Activated CD4-positive, alpha-beta memory T cell treated with anti-CD3 and anti-CD28 coated beads for 36 hours (primary cell): Measurements from ENCODE around the gene RTN4RL2. TPM values are rescaled to one million over a fixed set of nuclear protein-coding genes. Genes with fewer than 3 reads are reported as not detected.

Experiments
- CTCF ChIA-PET: fragments of 350-600 bp; sonication (Branson Sonifier 250); formaldehyde crosslinking; loops from one replicate; lab custom pipeline; 2021; ENCODE audit warnings: antibody characterized with exemption, inconsistent platforms; lab: Charles Lee
- POLR2A ChIA-PET: fragments of 350-600 bp; sonication (Branson Sonifier 250); formaldehyde crosslinking; loops from one replicate; lab custom pipeline; 2021; ENCODE audit warnings: antibody characterized with exemption; lab: Charles Lee
- DNase-seq: peaks from one replicate; pipeline ENCODE4 v3.0.0-alpha.2; 2020
- H3K27ac Mint-ChIP-seq: one replicate; pipeline ENCODE4 v1.8.0; 2021; ENCODE audit warnings: mixed read lengths
- H3K27me3 Mint-ChIP-seq: one replicate; pipeline ENCODE4 v1.8.0; 2021; ENCODE audit warnings: mixed read lengths
- H3K36me3 Mint-ChIP-seq: one replicate; pipeline ENCODE4 v1.8.0; 2021; ENCODE audit warnings: mixed read lengths
- H3K4me1 Mint-ChIP-seq: one replicate; pipeline ENCODE4 v1.8.0; 2021; ENCODE audit warnings: low read depth, mixed read lengths
- H3K4me3 Mint-ChIP-seq: one replicate; pipeline ENCODE4 v1.8.0; 2021; ENCODE audit warnings: mild to moderate bottlenecking, mixed read lengths
- H3K9me3 Mint-ChIP-seq: one replicate; pipeline ENCODE4 v1.8.0; 2021; ENCODE audit warnings: mixed read lengths
- intact Hi-C: fragments of 100-400 bp; cut with micrococcal nuclease; formaldehyde crosslinking; loops from one replicate; pipeline ENCODE4 v1.15.1; 2023
- total RNA-seq, 2 experiments: library from RNA; stranded (reverse); gene quantifications; one replicate each; pipeline ENCODE4 v1.2.3, GENCODE V29; 2021

RTN4RL2 gene
- total RNA-seq, 2 experiments from 2014 or later = 0.36 to 0.51 TPM

DNA sequence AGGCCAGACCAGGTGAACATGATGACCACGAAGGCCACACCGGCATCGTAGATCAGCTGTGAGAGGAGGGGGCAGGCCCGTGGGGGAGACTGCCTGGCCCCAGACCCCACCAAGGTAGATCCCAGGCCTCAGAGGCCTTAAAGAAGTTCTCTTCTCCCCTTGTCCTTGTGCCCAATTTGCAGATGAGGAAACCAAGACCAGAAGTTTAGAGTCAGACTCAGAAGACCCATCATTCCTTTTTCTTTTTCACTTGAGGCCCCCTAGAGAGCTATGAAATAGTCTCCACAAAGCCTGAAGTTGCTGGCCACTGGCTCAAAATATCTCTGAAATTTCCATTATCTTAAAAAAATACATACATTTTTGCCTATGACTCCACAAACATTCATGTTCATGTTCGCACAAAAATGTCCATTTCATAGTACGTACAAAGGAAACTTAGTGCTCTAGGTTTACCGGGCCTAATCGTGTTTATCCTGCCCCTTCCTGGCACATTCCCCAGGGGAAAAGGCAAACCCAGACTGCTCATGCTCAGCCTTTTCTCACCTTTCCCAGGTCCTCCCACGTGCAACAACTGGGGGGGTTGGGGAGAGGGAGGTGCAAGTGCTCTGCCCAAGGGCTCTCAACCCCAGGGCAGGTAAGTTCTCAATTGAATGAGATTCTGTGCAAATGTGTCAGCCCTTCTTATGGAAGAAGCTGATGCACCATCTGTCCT, 35.9 kb downstream of the RTN4RL2 start:
- ChIA-PET CTCF (interaction anchor here (3.8 to 20.4 kb wide), 2 partner anchors 26 to 38 kb away, joined by 65 to 562 read pairs; partner anchors contain the start of genes RTN4RL2, SLC43A1 and TIMM10), POLR2A (no interaction called here)
- no peak for DNase-seq
- H3K4me3 Mint-ChIP-seq = no peak overlapping the region
- H3K9me3 Mint-ChIP-seq = no peaks in the 10 kb centered on the region
- H3K27me3 Mint-ChIP-seq = no peaks in the 10 kb centered on the region
- intact Hi-C loops = no loop called here
- peaks cover 9% of the 10 kb centered on the region for H3K4me1 Mint-ChIP-seq
- H3K27ac Mint-ChIP-seq = no peak overlapping the region
- H3K36me3 Mint-ChIP-seq = peaks cover 33% of the 10 kb centered on the region

DNA sequence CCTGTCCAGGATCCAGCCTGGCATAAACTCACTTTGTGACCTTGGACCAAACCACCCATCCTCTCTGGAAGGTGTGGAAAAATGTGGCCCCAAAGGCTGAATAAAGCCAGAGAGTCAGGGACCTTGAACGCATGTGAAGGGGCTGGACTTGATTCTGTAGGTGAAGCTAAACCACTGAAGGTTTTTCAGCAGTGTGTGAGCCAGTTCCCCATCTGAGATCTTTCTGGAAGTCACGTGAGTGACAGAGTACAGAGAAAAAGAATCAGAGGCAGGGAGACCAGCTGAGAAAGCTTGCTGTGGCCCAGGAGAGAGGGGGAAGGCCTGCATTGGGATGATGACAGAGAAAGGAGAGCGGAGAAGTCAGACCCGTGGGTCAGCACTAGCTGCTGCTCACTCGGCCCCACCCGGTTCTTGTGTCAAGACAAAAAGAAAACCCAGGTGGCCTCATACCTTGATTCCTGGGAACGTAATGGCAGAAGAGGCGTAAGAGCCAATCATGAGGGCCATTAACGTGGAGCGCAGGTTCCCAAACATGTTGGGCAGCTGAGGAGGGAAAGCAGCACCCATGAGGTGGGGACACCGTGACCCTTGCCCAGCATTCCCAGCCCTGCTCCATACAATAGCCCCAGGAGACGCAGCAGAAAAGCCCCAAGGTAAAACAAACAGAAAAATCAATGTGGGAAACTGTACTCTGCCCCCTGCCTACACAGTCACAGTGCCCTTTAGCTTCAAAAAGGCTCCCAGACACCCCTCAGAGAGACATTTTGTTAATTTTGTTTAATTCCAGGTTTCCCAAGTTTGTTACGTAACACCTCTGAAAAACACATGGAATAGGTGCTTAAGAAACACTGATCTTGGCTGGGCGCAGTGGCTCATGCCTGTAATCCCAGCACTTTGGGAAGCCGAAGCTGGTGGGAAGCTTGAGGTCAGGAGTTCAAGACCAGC, 37.2 kb downstream of the RTN4RL2 start:
- POLR2A ChIA-PET = no interaction called here
- intact Hi-C loops = no loop called here
- no peaks in the 10 kb centered on the region for H3K9me3 Mint-ChIP-seq

DNA sequence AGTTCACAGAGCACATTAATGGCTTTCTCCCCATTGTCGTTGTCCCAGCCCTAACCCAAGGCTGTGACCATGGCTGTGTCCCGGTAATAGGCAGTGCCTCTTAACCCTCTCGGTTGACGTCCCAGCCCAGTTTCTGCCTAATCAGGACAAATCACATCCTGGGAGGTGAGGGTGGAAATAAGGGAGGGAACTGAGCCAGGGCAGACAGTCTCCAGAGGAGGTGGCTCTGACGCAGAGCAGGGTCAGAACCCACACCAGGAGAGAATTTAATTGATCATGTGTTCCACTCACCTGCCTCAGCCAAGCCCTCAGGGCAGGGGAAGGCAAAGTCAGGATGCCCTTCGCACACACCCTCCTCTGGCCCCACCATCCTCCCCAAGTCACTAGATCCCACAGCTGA, 38.2 kb downstream of the RTN4RL2 start:
- Mint-ChIP-seq H3K9me3 (no peaks in the 10 kb centered on the region), H3K27ac (no peak overlapping the region), H3K36me3 (peaks cover 26% of the 10 kb centered on the region), H3K4me3 (no peak overlapping the region), H3K4me1 (peaks cover 7% of the 10 kb centered on the region), H3K27me3 (no peaks in the 10 kb centered on the region)
- intact Hi-C loops = no loop called here
- DNase-seq = no peak
- ChIA-PET POLR2A (no interaction called here), CTCF (interaction anchor here (20.4 kb wide), 1 partner anchor 24 kb away, joined by 562 read pairs; the partner anchor contains the start of genes SLC43A1 and TIMM10)

More for the DNA sequence above, 37.2 kb downstream of the RTN4RL2 start:
- Mint-ChIP-seq H3K27ac (no peak overlapping the region), H3K36me3 (peaks cover 27% of the 10 kb centered on the region), H3K4me3 (no peak overlapping the region), H3K27me3 (no peaks in the 10 kb centered on the region), H3K4me1 (peaks cover 9% of the 10 kb centered on the region)
- CTCF ChIA-PET = interaction anchor here (0.6 to 20.4 kb wide), 3 partner anchors 25 to 156 kb away, joined by 3 to 562 read pairs (median 3); partner anchors contain the start of genes SLC43A1 and TIMM10
- DNase-seq = no peak

DNA sequence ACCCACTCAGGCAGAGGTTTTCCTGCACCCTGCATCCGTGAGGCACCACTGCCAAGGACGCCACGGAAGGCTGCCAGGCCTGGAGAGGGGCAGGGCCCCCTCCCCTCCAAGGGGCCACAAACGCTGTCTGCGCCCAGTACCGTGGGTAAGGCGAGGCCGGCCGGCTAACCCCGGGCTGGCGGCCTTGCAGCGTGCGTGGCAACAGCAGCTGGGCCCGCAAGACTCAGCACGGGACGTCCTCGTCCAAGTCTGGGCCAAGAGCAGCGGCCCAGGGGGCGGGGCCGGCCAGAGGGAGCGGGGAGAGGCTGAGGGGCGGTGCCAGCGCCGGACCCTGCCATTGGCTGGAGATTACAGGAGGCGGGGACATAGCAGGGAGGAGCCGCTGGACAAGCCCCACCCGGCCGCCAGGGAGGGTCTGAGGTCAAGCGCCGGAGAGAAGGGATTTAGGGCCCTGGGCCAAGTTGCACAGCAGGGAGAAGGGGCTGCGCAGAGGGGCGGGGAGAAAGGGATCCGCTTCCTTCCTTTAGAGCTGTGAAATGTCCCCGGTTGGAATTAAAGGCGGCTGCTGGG, 39.2 kb downstream of the RTN4RL2 start:
- Mint-ChIP-seq H3K4me3 (no peak overlapping the region), H3K27me3 (no peaks in the 10 kb centered on the region), H3K4me1 (no peaks in the 10 kb centered on the region), H3K27ac (no peak overlapping the region), H3K9me3 (no peaks in the 10 kb centered on the region), H3K36me3 (peaks cover 20% of the 10 kb centered on the region)
- intact Hi-C loops = no loop called here
- peak; percentile 47 for DNase-seq
- ChIA-PET CTCF (interaction anchor here (20.4 kb wide), 1 partner anchor 23 kb away, joined by 562 read pairs; the partner anchor contains the start of genes SLC43A1 and TIMM10), POLR2A (interaction anchor here (0.7 kb wide), 1 partner anchor 12 kb away, joined by 4 read pairs; no protein-coding TSS in a partner anchor)

DNA sequence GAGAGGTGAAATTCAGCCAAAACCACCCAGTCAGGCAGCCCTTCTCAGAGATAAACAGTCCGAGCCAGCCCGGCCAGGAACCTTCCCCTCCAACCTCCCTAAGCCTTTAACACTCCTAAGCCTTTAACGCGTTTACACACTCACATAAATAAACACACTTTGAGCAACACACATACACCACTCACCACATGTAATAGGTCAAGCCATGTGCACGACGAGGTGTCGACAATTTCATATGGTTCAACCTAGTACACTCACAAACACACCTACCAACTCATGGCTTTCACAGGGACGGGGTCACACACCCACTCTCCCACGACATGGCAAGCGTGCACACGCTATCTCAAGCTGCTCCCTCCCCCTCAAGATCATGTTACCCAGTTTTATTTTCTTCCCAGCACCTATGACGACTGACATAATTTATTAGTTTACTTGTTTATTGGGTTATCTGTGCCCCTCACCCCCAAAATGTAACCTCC, 39.7 kb downstream of the RTN4RL2 start:
- no peaks in the 10 kb centered on the region for H3K9me3 Mint-ChIP-seq
- H3K4me3 Mint-ChIP-seq = no peak overlapping the region
- no peak overlapping the region for H3K27ac Mint-ChIP-seq
- CTCF ChIA-PET = interaction anchor here (20.4 kb wide), 1 partner anchor 22 kb away, joined by 562 read pairs; the partner anchor contains the start of genes SLC43A1 and TIMM10
- H3K27me3 Mint-ChIP-seq = no peaks in the 10 kb centered on the region
- H3K4me1 Mint-ChIP-seq = no peaks in the 10 kb centered on the region
- intact Hi-C loops = no loop called here
- H3K36me3 Mint-ChIP-seq = peaks cover 19% of the 10 kb centered on the region
- no peak for DNase-seq
- POLR2A ChIA-PET = interaction anchor here (0.7 kb wide), 1 partner anchor 12 kb away, joined by 4 read pairs; no protein-coding TSS in a partner anchor

DNA sequence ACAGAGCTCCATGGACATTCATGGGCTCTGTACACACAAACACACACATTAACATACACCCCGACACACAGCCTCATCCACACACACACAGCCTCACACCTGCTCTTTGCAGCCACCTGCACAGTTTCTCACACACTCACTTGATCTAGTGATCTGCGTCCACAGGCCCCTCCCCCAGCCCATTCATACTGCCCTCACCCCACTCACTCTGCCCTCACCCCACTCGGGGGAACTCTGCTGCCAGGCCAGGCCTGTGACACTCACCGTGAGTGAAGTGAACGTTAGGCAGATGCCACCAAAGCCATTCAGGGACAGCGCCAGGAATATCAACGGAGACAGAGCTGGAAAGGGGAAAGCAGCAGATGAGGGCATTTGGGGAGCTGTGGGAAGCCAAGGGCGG, 40.2 kb downstream of the RTN4RL2 start:
- no peak overlapping the region for H3K4me3 Mint-ChIP-seq
- POLR2A ChIA-PET = interaction anchor here (0.7 kb wide), 1 partner anchor 11 kb away, joined by 4 read pairs; no protein-coding TSS in a partner anchor
- no peak overlapping the region for H3K27ac Mint-ChIP-seq
- intact Hi-C loops = no loop called here
- CTCF ChIA-PET = interaction anchor here (20.4 kb wide), 1 partner anchor 22 kb away, joined by 562 read pairs; the partner anchor contains the start of genes SLC43A1 and TIMM10
- no peak for DNase-seq
- H3K9me3 Mint-ChIP-seq = no peaks in the 10 kb centered on the region
- H3K36me3 Mint-ChIP-seq = peaks cover 19% of the 10 kb centered on the region
- no peaks in the 10 kb centered on the region for H3K4me1 Mint-ChIP-seq
- H3K27me3 Mint-ChIP-seq = no peaks in the 10 kb centered on the region

DNA sequence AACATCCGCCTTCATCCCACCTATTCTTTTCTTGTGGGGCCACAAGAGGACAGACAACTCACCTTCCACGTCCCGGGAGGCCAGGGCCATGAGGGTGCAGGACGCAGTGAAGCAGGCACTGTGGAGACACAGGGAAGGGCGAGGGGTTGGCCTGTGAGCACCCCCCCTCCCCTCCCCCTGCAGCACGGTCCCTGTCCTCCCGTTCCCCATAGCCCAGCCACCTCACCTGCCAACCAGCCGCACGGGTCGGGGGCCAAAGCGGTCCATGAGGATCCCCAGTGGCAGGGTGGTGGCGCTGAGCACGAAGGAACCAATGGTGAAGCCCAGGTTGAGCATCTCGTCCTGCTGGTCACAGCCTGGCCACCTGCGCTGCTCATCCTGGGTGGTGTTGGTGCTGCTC, 40.6 kb downstream of the RTN4RL2 start:
- CTCF ChIA-PET = interaction anchor here (2.2 to 20.4 kb wide), 4 partner anchors 7 to 44 kb away, joined by 8 to 562 read pairs (median 36); partner anchors contain the start of genes SLC43A1 and TIMM10
- H3K27ac Mint-ChIP-seq = no peak overlapping the region
- H3K36me3 Mint-ChIP-seq = peaks cover 18% of the 10 kb centered on the region
- no peak overlapping the region for H3K4me3 Mint-ChIP-seq
- no peaks in the 10 kb centered on the region for H3K4me1 Mint-ChIP-seq
- H3K27me3 Mint-ChIP-seq = no peaks in the 10 kb centered on the region
- no peak for DNase-seq
- intact Hi-C loops = no loop called here
- no peaks in the 10 kb centered on the region for H3K9me3 Mint-ChIP-seq
- POLR2A ChIA-PET = no interaction called here

DNA sequence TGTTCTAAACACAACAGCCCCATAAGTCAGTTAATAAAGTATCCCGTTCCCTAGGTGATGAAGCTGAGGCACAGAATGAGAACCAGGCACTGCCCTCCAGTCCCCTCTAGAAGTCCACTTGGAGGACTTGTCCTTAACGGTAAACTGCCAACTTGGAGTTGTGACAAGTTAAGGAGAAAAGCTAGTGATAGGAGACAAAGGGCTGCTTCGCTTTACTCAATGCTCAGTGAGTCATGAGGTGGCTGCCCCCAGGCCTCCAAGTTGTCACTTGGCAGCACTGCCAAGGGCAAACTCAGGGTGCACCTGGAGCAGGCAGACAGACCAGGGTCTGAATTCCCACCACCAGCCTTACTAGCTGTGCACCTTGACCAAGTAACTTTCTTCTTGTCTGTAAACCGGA, 41.6 kb downstream of the RTN4RL2 start:
- no peaks in the 10 kb centered on the region for H3K27me3 Mint-ChIP-seq
- DNase-seq = no peak
- H3K9me3 Mint-ChIP-seq = no peaks in the 10 kb centered on the region
- no peak overlapping the region for H3K27ac Mint-ChIP-seq
- no peaks in the 10 kb centered on the region for H3K4me1 Mint-ChIP-seq
- peaks cover 16% of the 10 kb centered on the region for H3K36me3 Mint-ChIP-seq
- intact Hi-C loops = no loop called here
- ChIA-PET POLR2A (interaction anchor here (1.2 kb wide), 1 partner anchor 9 kb away, joined by 3 read pairs; no protein-coding TSS in a partner anchor), CTCF (interaction anchor here (1.0 to 20.4 kb wide), 6 partner anchors 8 to 140 kb away, joined by 3 to 562 read pairs (median 8); partner anchors contain the start of genes SLC43A1 and TIMM10)
- H3K4me3 Mint-ChIP-seq = no peak overlapping the region

DNA sequence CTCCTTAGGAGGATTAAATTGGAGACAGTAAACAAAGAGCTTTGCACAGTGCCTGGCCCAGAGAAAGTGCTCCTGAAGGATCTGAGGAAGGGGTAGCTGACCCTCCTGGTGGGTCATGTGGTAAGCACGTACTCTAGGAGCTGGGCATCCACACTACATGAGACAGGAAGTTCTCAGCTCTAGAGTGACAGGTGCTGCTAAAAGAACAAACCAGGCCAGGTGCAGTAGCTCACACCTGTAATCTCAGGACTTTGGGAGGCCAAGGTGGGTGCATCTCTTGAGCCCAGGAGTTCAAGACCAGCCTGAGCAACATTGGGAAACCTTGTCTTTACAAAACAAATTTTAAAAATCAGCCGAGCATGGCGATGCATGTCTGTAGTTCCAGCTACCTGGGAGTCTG, 42.0 kb downstream of the RTN4RL2 start:
- Mint-ChIP-seq H3K4me3 (no peak overlapping the region), H3K27me3 (no peaks in the 10 kb centered on the region), H3K9me3 (no peaks in the 10 kb centered on the region), H3K27ac (no peak overlapping the region), H3K36me3 (peaks cover 15% of the 10 kb centered on the region), H3K4me1 (no peaks in the 10 kb centered on the region)
- ChIA-PET CTCF (interaction anchor here (1.0 to 20.4 kb wide), 6 partner anchors 8 to 139 kb away, joined by 3 to 562 read pairs (median 8); partner anchors contain the start of genes SLC43A1 and TIMM10), POLR2A (interaction anchor here (1.2 kb wide), 1 partner anchor 9 kb away, joined by 3 read pairs; no protein-coding TSS in a partner anchor)
- DNase-seq = no peak
- intact Hi-C loops = no loop called here

DNA sequence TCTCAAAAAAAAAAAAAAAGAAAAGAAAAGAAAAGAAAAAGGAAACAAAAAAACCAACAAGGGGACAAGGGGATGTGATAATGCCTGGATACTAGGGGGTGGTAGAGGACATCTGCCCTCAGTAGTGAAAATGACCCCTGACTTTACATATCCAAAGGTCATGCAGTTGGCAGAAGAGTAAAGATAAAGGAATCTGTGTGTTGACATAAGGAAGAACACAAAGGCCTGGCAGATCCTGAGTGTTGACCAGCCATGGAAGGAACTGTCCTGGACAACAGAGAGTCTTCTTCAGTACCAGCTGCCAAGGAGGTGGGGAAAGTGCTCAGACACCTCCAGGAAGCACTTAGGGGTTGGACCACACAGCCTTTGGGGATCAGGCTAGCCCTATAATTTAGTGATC, 42.5 kb downstream of the RTN4RL2 start:
- intact Hi-C loops = no loop called here
- ChIA-PET CTCF (interaction anchor here (1.0 to 20.4 kb wide), 6 partner anchors 9 to 139 kb away, joined by 3 to 562 read pairs (median 8); partner anchors contain the start of genes SLC43A1 and TIMM10), POLR2A (interaction anchor here (0.7 kb wide), 1 partner anchor 330 kb away, joined by 4 read pairs; no protein-coding TSS in a partner anchor)
- Mint-ChIP-seq H3K4me1 (no peaks in the 10 kb centered on the region), H3K36me3 (peaks cover 14% of the 10 kb centered on the region), H3K4me3 (no peak overlapping the region), H3K9me3 (no peaks in the 10 kb centered on the region), H3K27ac (no peak overlapping the region), H3K27me3 (no peaks in the 10 kb centered on the region)
- no peak for DNase-seq

DNA sequence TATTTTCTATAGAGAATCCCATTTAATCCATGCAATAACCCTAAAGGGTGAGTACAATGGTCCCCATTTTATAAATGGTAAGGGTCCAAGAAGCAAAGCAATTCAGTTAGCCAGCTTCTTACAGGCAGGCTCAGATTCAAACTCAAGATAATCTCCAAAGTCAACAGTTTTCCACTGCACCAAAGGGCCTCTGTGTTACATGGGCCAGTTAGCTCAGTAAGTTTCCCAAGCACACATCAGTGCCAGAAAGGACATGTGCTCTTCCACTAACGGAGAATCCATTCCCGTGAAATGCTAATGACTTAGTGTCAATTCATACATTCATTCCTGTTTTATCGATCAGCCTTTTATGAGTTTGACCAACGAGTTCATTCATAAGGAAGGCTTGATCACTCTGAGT, 44.2 kb downstream of the RTN4RL2 start:
- no peak overlapping the region for H3K27ac Mint-ChIP-seq
- no peaks in the 10 kb centered on the region for H3K9me3 Mint-ChIP-seq
- no peaks in the 10 kb centered on the region for H3K27me3 Mint-ChIP-seq
- H3K36me3 Mint-ChIP-seq = peaks cover 10% of the 10 kb centered on the region
- ChIA-PET CTCF (interaction anchor here (0.9 to 20.4 kb wide), 3 partner anchors 10 to 47 kb away, joined by 3 to 562 read pairs (median 64); partner anchors contain the start of genes SLC43A1 and TIMM10), POLR2A (no interaction called here)
- intact Hi-C loops = no loop called here
- no peak for DNase-seq
- H3K4me3 Mint-ChIP-seq = no peak overlapping the region
- H3K4me1 Mint-ChIP-seq = no peaks in the 10 kb centered on the region
